HepG2 (cell line): ENCODE data around the gene VEZT. TPM values are rescaled to one million over a fixed set of nuclear protein-coding genes. Genes with fewer than 3 reads are reported as not detected.

Experiments used
- ATAC-seq: fragments of 200-7000 bp; cut with Tn5 transposase; 3 replicates; pipeline ENCODE4 v1.9.1; 2020; ENCODE audit warnings: mild to moderate bottlenecking, moderate library complexity
- BruUV-seq: library from RNA; stranded (reverse); fragments of 400-500 nt; replicated peaks from 2 replicates; lab custom pipeline; 2021; lab: Mats Ljungman, UMichigan
- CTCF ChIA-PET: fragments of 300-600 bp; formaldehyde crosslinking; extraction: SDS; loops from one replicate; lab custom pipeline; 2021; ENCODE audit warnings: low total read pairs, inconsistent platforms, low intra/inter-chr PET ratio; lab: Yijun Ruan, JAX
- POLR2A ChIA-PET: fragments of 350-600 bp; sonication (Branson Sonifier 250); formaldehyde crosslinking; loops from one replicate; lab custom pipeline; 2020; ENCODE audit warnings: antibody characterized with exemption, inconsistent platforms; lab: Yijun Ruan, JAX
- DNase-seq: peaks from one replicate; pipeline ENCODE4 v3.0.0-alpha.2; 2015; ENCODE audit warnings: low spot score
- FAIRE-seq: peaks from 3 replicates; lab custom pipeline; 2011; peaks lifted over from hg19 to GRCh38; lab: Jason Lieb, UNC
- H2AFZ ChIP-seq: one replicate; pipeline ENCODE4 v1.6.1; 2011; ENCODE audit warnings: low read length, inconsistent platforms
- H3K27ac ChIP-seq: fragments of 300-600 bp; 3 replicates; pipeline ENCODE4 v1.8.0; 2011; ENCODE audit warnings: mixed run types, mild to moderate bottlenecking, mixed read lengths, low read length, inconsistent platforms; ENCODE audit not compliant: insufficient read depth; ENCODE audit errors: extremely low read length
- H3K27me3 ChIP-seq, 2 experiments: fragments of 200-600 bp in 1 of 2; 2 replicates in 1 of 2; 3 replicates in 1 of 2; pipeline versions ENCODE4 v1.6.0 to v1.8.0; 2011; ENCODE audit warnings: low read length in 2 of 2, mild to moderate bottlenecking in 2 of 2, moderate library complexity in 2 of 2, inconsistent platforms in 1 of 2; ENCODE audit not compliant: insufficient read depth in 2 of 2, control insufficient read depth in 1 of 2
- H3K36me3 ChIP-seq, 2 experiments: fragments of 200-600 bp in 1 of 2; replicated peaks in 1 of 2; 2 replicates in 1 of 2; 3 replicates in 1 of 2; pipeline versions ENCODE4 v1.5.1 to v1.8.0; 2011; ENCODE audit warnings: low read length in 2 of 2, inconsistent platforms in 1 of 2; ENCODE audit not compliant: insufficient read depth in 2 of 2, control insufficient read depth in 1 of 2
- H3K4me1 ChIP-seq: 2 replicates; pipeline ENCODE4 v1.5.1; 2012; ENCODE audit warnings: low read length, inconsistent platforms; ENCODE audit not compliant: insufficient read depth
- H3K4me2 ChIP-seq: 2 replicates; pipeline ENCODE4 v1.6.0; 2011; ENCODE audit warnings: low read depth, low read length, inconsistent platforms
- H3K4me3 ChIP-seq, 3 experiments: fragments of 200-600 bp in 1 of 3; sonication (generic), shearing (Covaris generic) in 1 of 3; replicated peaks in 1 of 3; 2 replicates each; pipeline ENCODE4 v1.5.1; 2011 to 2016; ENCODE audit warnings: low read length in 3 of 3, inconsistent platforms in 2 of 3, low read depth in 2 of 3, mild to moderate bottlenecking in 2 of 3, control low read depth in 1 of 3, mixed read lengths in 1 of 3; ENCODE audit not compliant: insufficient read depth in 1 of 3
- H3K79me2 ChIP-seq: one replicate; pipeline ENCODE4 v1.6.1; 2011; ENCODE audit warnings: low read length, inconsistent platforms; ENCODE audit not compliant: insufficient read depth
- H3K9ac ChIP-seq: 2 replicates; pipeline ENCODE4 v1.6.0; 2011; ENCODE audit warnings: mild to moderate bottlenecking, low read depth, low read length, inconsistent platforms; ENCODE audit not compliant: insufficient read depth
- H3K9me3 ChIP-seq: 2 replicates; pipeline ENCODE4 v1.5.1; 2012; ENCODE audit warnings: mild to moderate bottlenecking, low read length
- H4K20me1 ChIP-seq: 2 replicates; pipeline ENCODE4 v1.6.0; 2011; ENCODE audit warnings: inconsistent platforms, mild to moderate bottlenecking, low read length, moderate library complexity; ENCODE audit not compliant: insufficient read depth
- DBP ChIP-seq: sonication (generic); formaldehyde crosslinking; IDR thresholded peaks from 2 replicates; pipeline ENCODE4 v1.4.0; 2020; ENCODE audit warnings: missing genetic modification reagents; ENCODE audit errors: not compliant biosample characterization
- HMGXB4 ChIP-seq, 2 experiments: sonication (generic) in 1 of 2; formaldehyde crosslinking in 1 of 2; IDR thresholded peaks; 2 replicates each; pipeline versions ENCODE4 v1.4.0 to v1.6.1; 2018 to 2020; ENCODE audit warnings: missing genetic modification reagents in 2 of 2, borderline replicate concordance in 1 of 2, low read depth in 1 of 2, mild to moderate bottlenecking in 1 of 2, missing biosample characterization in 1 of 2
- KLF13 ChIP-seq: sonication (generic); formaldehyde crosslinking; IDR thresholded peaks from 2 replicates; pipeline ENCODE4 v1.4.0; 2020; ENCODE audit warnings: mild to moderate bottlenecking, missing genetic modification reagents
- NR1H2 ChIP-seq: sonication (generic); formaldehyde crosslinking; IDR thresholded peaks from 2 replicates; pipeline ENCODE4 v1.8.1; 2022; ENCODE audit warnings: low read depth, missing genetic modification reagents, borderline replicate concordance
- TEAD2 ChIP-seq: sonication (generic); formaldehyde crosslinking; IDR thresholded peaks from 2 replicates; pipeline ENCODE4 v1.9.0; 2021; ENCODE audit warnings: missing genetic modification reagents
- ZKSCAN5 ChIP-seq: sonication (generic); formaldehyde crosslinking; IDR thresholded peaks from 2 replicates; pipeline ENCODE4 v1.5.1; 2020; ENCODE audit warnings: mild to moderate bottlenecking, missing genetic modification reagents
- ZNF441 ChIP-seq: sonication (generic); formaldehyde crosslinking; IDR thresholded peaks from 2 replicates; pipeline ENCODE4 v1.7.0; 2021; ENCODE audit warnings: missing genetic modification reagents, borderline replicate concordance
- ZNF670 ChIP-seq: sonication (generic); formaldehyde crosslinking; IDR thresholded peaks from 2 replicates; pipeline ENCODE4 v1.8.0; 2022; ENCODE audit warnings: mild to moderate bottlenecking, missing genetic modification reagents, borderline replicate concordance
- ZNF720 ChIP-seq: sonication (generic); formaldehyde crosslinking; IDR thresholded peaks from 2 replicates; pipeline ENCODE4 v1.4.0; 2020; ENCODE audit warnings: missing genetic modification reagents
- ZNF75D ChIP-seq: sonication (generic); formaldehyde crosslinking; IDR thresholded peaks from 2 replicates; pipeline ENCODE4 v1.8.1; 2023; ENCODE audit warnings: missing genetic modification reagents, mild to moderate bottlenecking, borderline replicate concordance
- ZNF883 ChIP-seq: sonication (generic); formaldehyde crosslinking; IDR thresholded peaks from 2 replicates; pipeline ENCODE4 v1.5.1; 2020; ENCODE audit warnings: mild to moderate bottlenecking, missing genetic modification reagents; ENCODE audit errors: not compliant biosample characterization
- WGBS: methylation state at CpG from one replicate; pipeline ENCODE4 v1.1.6; 2017; ENCODE audit warnings: low lambda C conversion rate; 5-methylcytosine and 5-hydroxymethylcytosine counted together
- in situ Hi-C: cut with HindIII; loops from 2 replicates; pipeline ENCODE4 v1.10.0; 2017; ENCODE audit warnings: low pct_unique_long_range_greater_than_20kb; ENCODE audit not compliant: extremely low pct_ligation_motif_present
- intact Hi-C: fragments of 100-400 bp; cut with micrococcal nuclease; formaldehyde crosslinking; loops from one replicate; pipeline ENCODE4 v1.10.0; 2022; ENCODE audit not compliant: unreplicated experiment
- polyA plus RNA-seq, 8 experiments: library from polyadenylated mRNA; depleted of rRNA in 3 of 8; stranded (reverse) in 7 of 8; unstranded in 1 of 8; fragments of >200 nt; fragmentation: Illumina TruSeq in 4 of 8; extraction: Trizol in 4 of 8; gene quantifications; 2 replicates each; pipeline versions ENCODE4 v1.2.1 to v1.2.3, GENCODE V29; 2011 to 2016; ENCODE audit warnings: low read depth in 4 of 8, missing spikeins in 1 of 8, mixed read lengths in 1 of 8; ENCODE audit not compliant: insufficient read depth in 1 of 8
- total RNA-seq, 5 experiments: library from RNA; depleted of rRNA; stranded (reverse); fragments of >200 nt; fragmentation: Illumina TruSeq; extraction: Trizol; gene quantifications; 2 replicates each; pipeline ENCODE4 v1.2.3, GENCODE V29; 2016; ENCODE audit warnings: low read depth in 1 of 5

VEZT gene
- total and polyA plus RNA-seq, 2 of the 13 experiments (the other 11 are each of a cell fraction or from before 2014, with no cell fraction given), result 35.5 to 51.6 TPM

GRCh38 chr12:95229636-95230035 lies 12.0 kb downstream of the VEZT start:
- Histone ChIP-seq H3K4me3 (no peak overlapping the region), H3K4me2 (no peak overlapping the region), H3K27me3 (no peaks in the 10 kb centered on the region), H3K4me1 (peaks cover 31% of the 10 kb centered on the region), H4K20me1 (0 out of 2 replicates have a peak, but pooled peaks cover 2% of the 10 kb centered on the region), H3K79me2 (peaks cover 72% of the 10 kb centered on the region), H3K27ac (no peak overlapping the region), H3K36me3 (peaks cover 1 to 3% of the 10 kb centered on the region in 2 experiments; a peak in 2 of 5 replicates), H2AFZ (no peak overlapping the region), H3K9me3 (no peaks in the 10 kb centered on the region), H3K9ac (no peak overlapping the region)
- no peak for DNase-seq
- POLR2A ChIA-PET, result no interaction called here
- CTCF ChIA-PET, result no interaction called here
- 96% methylated on average over 4 of the region's 7 CpGs for WGBS
- in situ Hi-C loops (no loop called here), intact Hi-C loops (no loop called here)
- FAIRE-seq, result no peak
- BruUV-seq, result no TSS peak
- no peak for ATAC-seq
- TF ChIP-seq ZKSCAN5 (CRISPR knock-in tag), result no peak
- no peak for TF ChIP-seq ZNF441 (CRISPR knock-in tag)
- no peak for TF ChIP-seq TEAD2 (CRISPR knock-in tag)
- TF ChIP-seq DBP (CRISPR knock-in tag), result no peak
- no peak for TF ChIP-seq ZNF75D (CRISPR knock-in tag)
- TF ChIP-seq ZNF883 (CRISPR knock-in tag), result no peak
- TF ChIP-seq KLF13 (CRISPR knock-in tag), result no peak
- no peak for TF ChIP-seq HMGXB4 (CRISPR knock-in tag; IDR thresholded peaks at IDR 0.05; ENCODE audit: borderline replicate concordance in 1 of 2, low read depth in 1 of 2)
- no peak for TF ChIP-seq ZNF670 (CRISPR knock-in tag)
- no peak for TF ChIP-seq ZNF720 (CRISPR knock-in tag)
- TF ChIP-seq NR1H2 (CRISPR knock-in tag), result no peak
